IMR-90 (cell line): Measurements from ENCODE around the gene DNAH5.

Experiments used
- CEBPB ChIP-seq: IDR thresholded peaks from 2 replicates; pipeline ENCODE4 v1.6.1; 2012; ENCODE audit warnings: low read depth, low read length, improper control_type of control experiment
- CTCF ChIP-seq: conservative IDR thresholded peaks from 2 replicates; pipeline ENCODE4 v1.5.1; 2012; ENCODE audit warnings: mild to moderate bottlenecking, low read depth, low read length, improper control_type of control experiment
- ELK1 ChIP-seq: fragments of 150-350 bp; IDR thresholded peaks from 2 replicates; pipeline ENCODE4 v1.6.1; 2016; ENCODE audit warnings: low read depth, mild to moderate bottlenecking, low read length, moderate library complexity, borderline replicate concordance
- MAFK ChIP-seq: IDR thresholded peaks from 2 replicates; pipeline ENCODE4 v1.6.1; 2012; ENCODE audit warnings: low read depth, low read length, improper control_type of control experiment
- MAZ ChIP-seq: IDR thresholded peaks from 2 replicates; pipeline ENCODE4 v1.6.1; 2012; ENCODE audit warnings: low read depth, mild to moderate bottlenecking, low read length, improper control_type of control experiment, moderate library complexity, borderline replicate concordance
- MXI1 ChIP-seq: IDR thresholded peaks from 2 replicates; pipeline ENCODE4 v1.6.1; 2012; ENCODE audit warnings: low read depth, mild to moderate bottlenecking, low read length, moderate library complexity, borderline replicate concordance
- POLR2A ChIP-seq: IDR thresholded peaks from 2 replicates; pipeline ENCODE4 v1.6.1; 2012; ENCODE audit warnings: mild to moderate bottlenecking, low read depth, low read length

- TF ChIP-seq CTCF (no peak), POLR2A (no peak), CEBPB (no peak), MAFK (no peak), MAZ (no peak), MXI1 (no peak), ELK1 (no peak)
Measured at GRCh38 chr5:13945271-13945670, 783 bp upstream of the DNAH5 start.
